HepG2 (cell line): ENCODE results near the gene MARK2. TPM values are rescaled to one million over a fixed set of nuclear protein-coding genes. Genes with fewer than 3 reads are reported as not detected.
A peak's percentile ranks its signal among the peaks of the same experiment; 100 is the strongest.

Experiments
- AKAP8 ChIP-seq: sonication (generic); formaldehyde crosslinking; IDR thresholded peaks from 2 replicates; pipeline ENCODE4 v1.5.1; 2020; ENCODE audit warnings: mild to moderate bottlenecking, missing genetic modification reagents
- GATAD1 ChIP-seq: IDR thresholded peaks from 2 replicates; pipeline ENCODE4 v1.6.1; 2016; ENCODE audit warnings: missing genetic modification reagents, missing compliant biosample characterization
- GLI4 ChIP-seq: sonication (generic); formaldehyde crosslinking; IDR thresholded peaks from 2 replicates; pipeline ENCODE4 v1.5.1; 2020; ENCODE audit warnings: missing genetic modification reagents, mild to moderate bottlenecking, moderate library complexity, borderline replicate concordance
- KDM6A ChIP-seq: IDR thresholded peaks from 2 replicates; pipeline ENCODE4 v1.6.1; 2016; ENCODE audit warnings: low read depth
- MED1 ChIP-seq: sonication (generic); formaldehyde crosslinking; IDR thresholded peaks from 2 replicates; pipeline ENCODE4 v1.4.0; 2020; ENCODE audit warnings: missing genetic modification reagents
- MED8 ChIP-seq: sonication (generic); formaldehyde crosslinking; IDR thresholded peaks from 2 replicates; pipeline ENCODE4 v1.8.1; 2023; ENCODE audit warnings: mild to moderate bottlenecking, missing genetic modification reagents; ENCODE audit not compliant: insufficient replicate concordance
- NR2F6 ChIP-seq, 2 experiments: IDR thresholded peaks; 2 replicates each; pipeline ENCODE4 v1.6.1; 2016; ENCODE audit warnings: antibody characterized with exemption in 1 of 2, mild to moderate bottlenecking in 1 of 2
- PHB2 ChIP-seq: fragments of 450-650 bp; IDR thresholded peaks from 2 replicates; pipeline ENCODE4 v1.6.1; 2018; ENCODE audit not compliant: partially characterized antibody
- STAT5B ChIP-seq: sonication (generic); formaldehyde crosslinking; IDR thresholded peaks from 2 replicates; pipeline ENCODE4 v1.4.0; 2020; ENCODE audit warnings: missing genetic modification reagents
- ZFX ChIP-seq: sonication (generic); formaldehyde crosslinking; IDR thresholded peaks from 2 replicates; pipeline ENCODE4 v1.4.0; 2020; ENCODE audit warnings: mild to moderate bottlenecking, low read depth, missing genetic modification reagents, moderate library complexity
- ZMAT3 ChIP-seq: sonication (generic); formaldehyde crosslinking; conservative IDR thresholded peaks from 2 replicates; pipeline ENCODE4 v1.7.0; 2021; ENCODE audit warnings: missing genetic modification reagents
- ZNF20 ChIP-seq: sonication (generic); formaldehyde crosslinking; IDR thresholded peaks from 2 replicates; pipeline ENCODE4 v1.4.0; 2020; ENCODE audit warnings: mild to moderate bottlenecking, moderate library complexity, missing genetic modification reagents
- ZNF274 ChIP-seq: sonication (generic); formaldehyde crosslinking; IDR thresholded peaks from 2 replicates; pipeline ENCODE4 v1.5.1; 2020; ENCODE audit warnings: mild to moderate bottlenecking, missing genetic modification reagents
- ZNF317 ChIP-seq: sonication (generic); formaldehyde crosslinking; IDR thresholded peaks from 2 replicates; pipeline ENCODE4 v1.5.0; 2020; ENCODE audit warnings: mild to moderate bottlenecking, missing genetic modification reagents
- ZNF629 ChIP-seq: sonication (generic); formaldehyde crosslinking; conservative IDR thresholded peaks from 2 replicates; pipeline ENCODE4 v1.5.0; 2020; ENCODE audit warnings: missing genetic modification reagents
- polyA plus RNA-seq, 8 experiments: library from polyadenylated mRNA; depleted of rRNA in 3 of 8; stranded (reverse) in 7 of 8; unstranded in 1 of 8; fragments of >200 nt; fragmentation: Illumina TruSeq in 4 of 8; extraction: Trizol in 4 of 8; gene quantifications; 2 replicates each; pipeline versions ENCODE4 v1.2.1 to v1.2.3, GENCODE V29; 2011 to 2016; ENCODE audit warnings: low read depth in 4 of 8, missing spikeins in 1 of 8, mixed read lengths in 1 of 8; ENCODE audit not compliant: insufficient read depth in 1 of 8
- total RNA-seq, 5 experiments: library from RNA; depleted of rRNA; stranded (reverse); fragments of >200 nt; fragmentation: Illumina TruSeq; extraction: Trizol; gene quantifications; 2 replicates each; pipeline ENCODE4 v1.2.3, GENCODE V29; 2016; ENCODE audit warnings: low read depth in 1 of 5
- TF ChIP-seq, protein P1 (sequence below): sonication (generic); formaldehyde crosslinking; IDR thresholded peaks from 2 replicates; pipeline ENCODE4 v1.8.1; 2022; ENCODE audit warnings: mild to moderate bottlenecking, missing genetic modification reagents
- TF ChIP-seq, protein P2 (sequence below): sonication (generic); formaldehyde crosslinking; IDR thresholded peaks from 2 replicates; pipeline ENCODE4 v1.4.0; 2020; ENCODE audit warnings: missing genetic modification reagents
- TF ChIP-seq, protein P3 (sequence below): sonication (generic); formaldehyde crosslinking; IDR thresholded peaks from 2 replicates; pipeline ENCODE4 v1.8.1; 2023; ENCODE audit warnings: mild to moderate bottlenecking, missing genetic modification reagents, borderline replicate concordance
- TF ChIP-seq, protein P4 (sequence below): IDR thresholded peaks from 2 replicates; pipeline ENCODE4 v1.6.1; 2016
- TF ChIP-seq, protein P5 (sequence below): sonication (generic); formaldehyde crosslinking; IDR thresholded peaks from 2 replicates; pipeline ENCODE4 v1.4.0; 2020; ENCODE audit warnings: missing genetic modification reagents
- TF ChIP-seq, protein P6 (sequence below): IDR thresholded peaks from 2 replicates; pipeline ENCODE4 v1.6.1; 2016; ENCODE audit warnings: missing compliant biosample characterization, missing genetic modification reagents, borderline replicate concordance

The MARK2 gene
- total and polyA plus RNA-seq, 2 of the 13 experiments (the other 11 are each of a cell fraction or from before 2014, with no cell fraction given) = 13.5 to 13.9 TPM

DNA sequence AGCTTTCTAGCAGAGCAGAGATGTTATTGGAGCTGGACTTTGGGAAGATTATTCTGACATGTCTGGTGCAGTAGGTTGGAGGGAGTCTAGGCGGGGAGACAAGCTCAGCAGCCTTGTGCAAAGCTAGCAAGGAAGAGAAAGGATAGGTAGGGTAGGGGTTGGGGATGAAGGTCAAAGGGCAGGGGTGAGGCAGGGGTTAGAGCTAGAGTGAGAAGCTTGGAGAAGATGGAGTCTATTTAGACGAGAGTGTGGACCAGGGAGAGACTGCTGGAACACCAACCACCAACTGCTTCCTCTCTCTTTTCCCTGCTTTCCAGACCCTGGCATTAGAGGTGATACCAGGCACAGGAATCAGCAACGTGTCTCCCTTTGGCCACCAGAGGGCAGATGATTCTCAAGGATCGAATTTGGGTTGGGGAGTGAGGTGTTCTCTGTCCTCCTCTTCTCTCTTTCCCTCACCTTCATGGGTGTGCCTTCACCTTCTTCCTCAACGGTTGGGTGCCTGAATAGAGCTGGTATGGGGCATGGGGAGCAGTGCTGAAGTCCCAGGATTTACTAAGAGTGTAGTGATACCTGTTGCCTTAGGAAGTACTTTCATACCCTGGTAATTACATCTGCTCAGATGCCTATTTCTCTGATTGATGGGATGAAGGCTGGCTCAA, 1.8 kb upstream of the MARK2 start (continued):
- TF ChIP-seq, protein P1, sequence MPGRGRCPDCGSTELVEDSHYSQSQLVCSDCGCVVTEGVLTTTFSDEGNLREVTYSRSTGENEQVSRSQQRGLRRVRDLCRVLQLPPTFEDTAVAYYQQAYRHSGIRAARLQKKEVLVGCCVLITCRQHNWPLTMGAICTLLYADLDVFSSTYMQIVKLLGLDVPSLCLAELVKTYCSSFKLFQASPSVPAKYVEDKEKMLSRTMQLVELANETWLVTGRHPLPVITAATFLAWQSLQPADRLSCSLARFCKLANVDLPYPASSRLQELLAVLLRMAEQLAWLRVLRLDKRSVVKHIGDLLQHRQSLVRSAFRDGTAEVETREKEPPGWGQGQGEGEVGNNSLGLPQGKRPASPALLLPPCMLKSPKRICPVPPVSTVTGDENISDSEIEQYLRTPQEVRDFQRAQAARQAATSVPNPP = no peak
- TF ChIP-seq, protein P2, sequence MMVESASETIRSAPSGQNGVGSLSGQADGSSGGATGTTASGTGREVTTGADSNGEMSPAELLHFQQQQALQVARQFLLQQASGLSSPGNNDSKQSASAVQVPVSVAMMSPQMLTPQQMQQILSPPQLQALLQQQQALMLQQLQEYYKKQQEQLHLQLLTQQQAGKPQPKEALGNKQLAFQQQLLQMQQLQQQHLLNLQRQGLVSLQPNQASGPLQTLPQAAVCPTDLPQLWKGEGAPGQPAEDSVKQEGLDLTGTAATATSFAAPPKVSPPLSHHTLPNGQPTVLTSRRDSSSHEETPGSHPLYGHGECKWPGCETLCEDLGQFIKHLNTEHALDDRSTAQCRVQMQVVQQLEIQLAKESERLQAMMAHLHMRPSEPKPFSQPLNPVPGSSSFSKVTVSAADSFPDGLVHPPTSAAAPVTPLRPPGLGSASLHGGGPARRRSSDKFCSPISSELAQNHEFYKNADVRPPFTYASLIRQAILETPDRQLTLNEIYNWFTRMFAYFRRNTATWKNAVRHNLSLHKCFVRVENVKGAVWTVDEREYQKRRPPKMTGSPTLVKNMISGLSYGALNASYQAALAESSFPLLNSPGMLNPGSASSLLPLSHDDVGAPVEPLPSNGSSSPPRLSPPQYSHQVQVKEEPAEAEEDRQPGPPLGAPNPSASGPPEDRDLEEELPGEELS (CRISPR knock-in tag) = no peak
- TF ChIP-seq GLI4 (CRISPR knock-in tag) = no peak
- no peak for TF ChIP-seq STAT5B (CRISPR knock-in tag)
- TF ChIP-seq, protein P3, sequence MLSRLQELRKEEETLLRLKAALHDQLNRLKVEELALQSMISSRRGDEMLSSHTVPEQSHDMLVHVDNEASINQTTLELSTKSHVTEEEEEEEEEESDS (CRISPR knock-in tag) = no peak
- TF ChIP-seq, protein P4, sequence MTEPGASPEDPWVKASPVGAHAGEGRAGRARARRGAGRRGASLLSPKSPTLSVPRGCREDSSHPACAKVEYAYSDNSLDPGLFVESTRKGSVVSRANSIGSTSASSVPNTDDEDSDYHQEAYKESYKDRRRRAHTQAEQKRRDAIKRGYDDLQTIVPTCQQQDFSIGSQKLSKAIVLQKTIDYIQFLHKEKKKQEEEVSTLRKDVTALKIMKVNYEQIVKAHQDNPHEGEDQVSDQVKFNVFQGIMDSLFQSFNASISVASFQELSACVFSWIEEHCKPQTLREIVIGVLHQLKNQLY = no peak
- TF ChIP-seq MED1 (CRISPR knock-in tag) = peak; percentile 46
- TF ChIP-seq AKAP8 (CRISPR knock-in tag) = no peak
- TF ChIP-seq, protein P5, sequence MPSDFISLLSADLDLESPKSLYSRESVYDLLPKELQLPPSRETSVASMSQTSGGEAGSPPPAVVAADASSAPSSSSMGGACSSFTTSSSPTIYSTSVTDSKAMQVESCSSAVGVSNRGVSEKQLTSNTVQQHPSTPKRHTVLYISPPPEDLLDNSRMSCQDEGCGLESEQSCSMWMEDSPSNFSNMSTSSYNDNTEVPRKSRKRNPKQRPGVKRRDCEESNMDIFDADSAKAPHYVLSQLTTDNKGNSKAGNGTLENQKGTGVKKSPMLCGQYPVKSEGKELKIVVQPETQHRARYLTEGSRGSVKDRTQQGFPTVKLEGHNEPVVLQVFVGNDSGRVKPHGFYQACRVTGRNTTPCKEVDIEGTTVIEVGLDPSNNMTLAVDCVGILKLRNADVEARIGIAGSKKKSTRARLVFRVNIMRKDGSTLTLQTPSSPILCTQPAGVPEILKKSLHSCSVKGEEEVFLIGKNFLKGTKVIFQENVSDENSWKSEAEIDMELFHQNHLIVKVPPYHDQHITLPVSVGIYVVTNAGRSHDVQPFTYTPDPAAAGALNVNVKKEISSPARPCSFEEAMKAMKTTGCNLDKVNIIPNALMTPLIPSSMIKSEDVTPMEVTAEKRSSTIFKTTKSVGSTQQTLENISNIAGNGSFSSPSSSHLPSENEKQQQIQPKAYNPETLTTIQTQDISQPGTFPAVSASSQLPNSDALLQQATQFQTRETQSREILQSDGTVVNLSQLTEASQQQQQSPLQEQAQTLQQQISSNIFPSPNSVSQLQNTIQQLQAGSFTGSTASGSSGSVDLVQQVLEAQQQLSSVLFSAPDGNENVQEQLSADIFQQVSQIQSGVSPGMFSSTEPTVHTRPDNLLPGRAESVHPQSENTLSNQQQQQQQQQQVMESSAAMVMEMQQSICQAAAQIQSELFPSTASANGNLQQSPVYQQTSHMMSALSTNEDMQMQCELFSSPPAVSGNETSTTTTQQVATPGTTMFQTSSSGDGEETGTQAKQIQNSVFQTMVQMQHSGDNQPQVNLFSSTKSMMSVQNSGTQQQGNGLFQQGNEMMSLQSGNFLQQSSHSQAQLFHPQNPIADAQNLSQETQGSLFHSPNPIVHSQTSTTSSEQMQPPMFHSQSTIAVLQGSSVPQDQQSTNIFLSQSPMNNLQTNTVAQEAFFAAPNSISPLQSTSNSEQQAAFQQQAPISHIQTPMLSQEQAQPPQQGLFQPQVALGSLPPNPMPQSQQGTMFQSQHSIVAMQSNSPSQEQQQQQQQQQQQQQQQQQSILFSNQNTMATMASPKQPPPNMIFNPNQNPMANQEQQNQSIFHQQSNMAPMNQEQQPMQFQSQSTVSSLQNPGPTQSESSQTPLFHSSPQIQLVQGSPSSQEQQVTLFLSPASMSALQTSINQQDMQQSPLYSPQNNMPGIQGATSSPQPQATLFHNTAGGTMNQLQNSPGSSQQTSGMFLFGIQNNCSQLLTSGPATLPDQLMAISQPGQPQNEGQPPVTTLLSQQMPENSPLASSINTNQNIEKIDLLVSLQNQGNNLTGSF (CRISPR knock-in tag) = no peak
- no peak for TF ChIP-seq ZFX (CRISPR knock-in tag)
- no peak for TF ChIP-seq ZNF274 (CRISPR knock-in tag)
- TF ChIP-seq ZMAT3 (CRISPR knock-in tag) = no peak
- no peak for TF ChIP-seq NR2F6 (IDR thresholded peaks at IDR 0.05)
- no peak for TF ChIP-seq NR2F6 (CRISPR knock-in tag; IDR thresholded peaks at IDR 0.05)
- no peak for TF ChIP-seq ZNF317
- no peak for TF ChIP-seq KDM6A (CRISPR knock-in tag)
- TF ChIP-seq ZNF629 (CRISPR knock-in tag) = no peak
- TF ChIP-seq PHB2 = no peak
- no peak for TF ChIP-seq ZNF20 (CRISPR knock-in tag)
- TF ChIP-seq, protein P6, sequence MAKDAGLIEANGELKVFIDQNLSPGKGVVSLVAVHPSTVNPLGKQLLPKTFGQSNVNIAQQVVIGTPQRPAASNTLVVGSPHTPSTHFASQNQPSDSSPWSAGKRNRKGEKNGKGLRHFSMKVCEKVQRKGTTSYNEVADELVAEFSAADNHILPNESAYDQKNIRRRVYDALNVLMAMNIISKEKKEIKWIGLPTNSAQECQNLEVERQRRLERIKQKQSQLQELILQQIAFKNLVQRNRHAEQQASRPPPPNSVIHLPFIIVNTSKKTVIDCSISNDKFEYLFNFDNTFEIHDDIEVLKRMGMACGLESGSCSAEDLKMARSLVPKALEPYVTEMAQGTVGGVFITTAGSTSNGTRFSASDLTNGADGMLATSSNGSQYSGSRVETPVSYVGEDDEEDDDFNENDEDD (CRISPR knock-in tag) = no peak
- no peak for TF ChIP-seq MED8 (CRISPR knock-in tag)
- TF ChIP-seq GATAD1 (CRISPR knock-in tag) = no peak
